ENCODE measurements around the gene SPEF2. TPM values are rescaled to one million over a fixed set of nuclear protein-coding genes. Genes with fewer than 3 reads are reported as not detected.

The SPEF2 gene
- total and polyA plus RNA-seq, 2 experiments from 2014 or later, result 0.17 to 0.21 TPM

- TF ChIP-seq REST (IDR thresholded peaks at IDR 0.05; ENCODE audit: unreplicated experiment) (no peak), CREB1 (CRISPR knock-in tag; IDR thresholded peaks at IDR 0.05; ENCODE audit: low read depth) (no peak)
Measured at GRCh38 chr5:35819668-35820067, 202.0 kb downstream of the SPEF2 start (continued).

- ATAC-seq (no peak), DNase-seq (ENCODE audit: low spot score) (no peak)
- Histone ChIP-seq H3K4me3 (no peak overlapping the region), H3K4me2 (no peak overlapping the region), H4K20me1 (replicated peaks; ENCODE audit: insufficient read depth) (no peaks in the 10 kb centered on the region), H3K27me3 (ENCODE audit: insufficient read depth) (no peaks in the 10 kb centered on the region), H3K36me3 (ENCODE audit: insufficient read depth) (no peaks in the 10 kb centered on the region), H3K79me2 (replicated peaks; ENCODE audit: insufficient read depth) (no peaks in the 10 kb centered on the region), H3K4me1 (ENCODE audit: insufficient read depth) (no peaks in the 10 kb centered on the region), H3K9me2 (ENCODE audit: insufficient read depth) (peaks cover 3% of the 10 kb centered on the region; the same call in 1 of the 2 replicates), H3F3A (replicated peaks; ENCODE audit: low read depth) (no peaks in the 10 kb centered on the region), H2AFZ (no peak overlapping the region), H3K27ac (ENCODE audit: low read depth) (no peak overlapping the region)
- TF ChIP-seq ZNF462 (CRISPR knock-in tag; IDR thresholded peaks at IDR 0.05) (no peak), ZNF114 (CRISPR knock-in tag; IDR thresholded peaks at IDR 0.05) (no peak), CREB1 (CRISPR knock-in tag; IDR thresholded peaks at IDR 0.05; ENCODE audit: low read depth) (no peak), STAT1 (IDR thresholded peaks at IDR 0.05; ENCODE audit: unreplicated experiment) (no peak), ZNF331 (CRISPR knock-in tag; IDR thresholded peaks at IDR 0.05; ENCODE audit: low read depth) (no peak), POLR2AphosphoS5 (IDR thresholded peaks at IDR 0.05; ENCODE audit: low read depth) (no peak), REST (IDR thresholded peaks at IDR 0.05; ENCODE audit: unreplicated experiment) (no peak), EZH2phosphoT487 (IDR thresholded peaks at IDR 0.05; ENCODE audit: unreplicated experiment) (no peak), CTCF (conservative IDR thresholded peaks at IDR 0.05; ENCODE audit: low read depth in 2 of 2) (no peak)
- Mint-ChIP-seq H3K9me3 (no peaks in the 10 kb centered on the region), H3K4me1 (no peaks in the 10 kb centered on the region), H3K36me3 (ENCODE audit: low read depth) (no peaks in the 10 kb centered on the region), H3K27ac (no peak overlapping the region), H3K27me3 (ENCODE audit: insufficient read depth, low read depth, poor library complexity) (peaks cover 5% of the 10 kb centered on the region), H3K4me3 (no peak overlapping the region)
Measured at GRCh38 chr5:35820735-35821134, 203.1 kb downstream of the SPEF2 start.
